Thyroid gland (tissue), 4 donors: ENCODE data around the gene HESX1.

Source experiments
- CTCF ChIP-seq, 6 experiments: fragments of 200-600 bp in 3 of 6; fragments of 450-650 bp in 3 of 6; sonication (generic) in 3 of 6; IDR thresholded peaks; one replicate each; pipeline ENCODE4 v1.5.1; 2016 to 2019; ENCODE audit warnings: antibody characterized with exemption in 6 of 6, mild to moderate bottlenecking in 2 of 6, inconsistent platforms in 1 of 6, moderate library complexity in 1 of 6
- POLR2A ChIP-seq, 2 donors: fragments of 450-650 bp; IDR thresholded peaks; one replicate each; pipeline ENCODE4 v1.6.1; 2017; ENCODE audit warnings: antibody characterized with exemption in 2 of 2, mild to moderate bottlenecking in 2 of 2, moderate library complexity in 1 of 2

GRCh38 chr3:57173687-57174086 is 26.1 kb downstream of the HESX1 start:
- TF ChIP-seq CTCF (IDR thresholded peaks at IDR 0.05) (no peak), POLR2A (IDR thresholded peaks at IDR 0.05) (no peak)
